HuH-7 (cell line): ENCODE data around the gene IGF2.
"Not testable (repeated sequence)": the region's sequence is repeated elsewhere in the genome, so short reads cannot be mapped to it uniquely, and the experiment has no call there.

Experiments used
- DNase-seq: peaks from one replicate; pipeline ENCODE4 v3.0.0; 2011; ENCODE audit warnings: low spot score

The IGF2 gene

GRCh38 chr11:2136209-2136951 is 2.8 kb downstream of the IGF2 start:
- no peak for DNase-seq

- no peak for DNase-seq
These were observed 3.5 kb downstream of the IGF2 start for GRCh38 chr11:2135648-2136201.

- DNase-seq: no peak
These were observed 4.1 kb downstream of the IGF2 start for GRCh38 chr11:2135018-2135569.

DNA sequence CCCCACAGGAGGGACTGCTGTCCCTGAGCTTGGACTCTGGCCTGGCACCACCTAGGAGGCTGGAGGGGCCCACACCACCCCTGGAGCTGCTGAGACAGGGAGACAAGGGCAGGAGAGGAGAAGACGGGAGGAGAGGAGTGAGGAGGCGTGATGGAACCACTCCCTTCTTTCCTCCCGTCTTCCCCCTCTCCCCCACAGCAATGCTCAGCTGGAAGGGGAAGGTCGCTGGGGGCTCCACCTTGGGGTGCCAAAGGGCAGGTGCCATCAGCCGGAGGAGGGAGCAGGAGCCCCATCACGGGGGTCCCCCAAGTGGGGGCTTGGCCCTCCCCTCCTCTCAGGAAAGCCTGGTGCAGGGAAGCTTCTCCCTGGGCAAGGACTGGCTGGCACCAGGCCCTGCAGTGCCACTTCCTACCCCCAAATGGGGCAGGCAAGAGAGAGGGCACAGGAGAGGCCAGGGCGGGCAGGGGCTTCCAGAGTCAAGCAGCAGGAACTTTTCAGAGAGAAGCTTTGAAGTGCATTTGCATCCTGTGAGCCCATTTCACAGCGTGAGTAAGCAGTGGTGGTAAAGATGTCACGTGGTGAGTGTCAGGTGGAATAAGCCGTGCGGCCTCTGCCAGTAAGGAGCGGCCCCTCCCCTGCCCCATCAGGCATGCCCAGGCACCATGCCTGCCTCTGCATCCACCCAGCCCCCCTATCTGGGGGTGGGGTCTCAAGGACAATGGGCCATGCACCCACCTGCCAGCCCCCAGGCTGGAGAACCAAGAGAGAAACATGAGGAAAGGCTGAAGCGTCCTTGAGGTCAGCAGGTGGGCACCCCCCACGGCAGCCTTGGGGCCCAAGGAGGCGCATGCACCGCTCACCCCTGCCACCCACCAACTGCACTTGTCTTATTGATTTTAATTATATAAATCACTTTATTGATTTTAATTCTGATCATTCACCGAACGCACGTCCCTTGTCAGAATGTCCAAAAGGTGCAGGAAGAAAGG is 4.9 kb downstream of the IGF2 start:
- DNase-seq: no peak

- no peak for DNase-seq
These were observed 5.8 kb downstream of the IGF2 start for GRCh38 chr11:2133241-2134021.

DNA sequence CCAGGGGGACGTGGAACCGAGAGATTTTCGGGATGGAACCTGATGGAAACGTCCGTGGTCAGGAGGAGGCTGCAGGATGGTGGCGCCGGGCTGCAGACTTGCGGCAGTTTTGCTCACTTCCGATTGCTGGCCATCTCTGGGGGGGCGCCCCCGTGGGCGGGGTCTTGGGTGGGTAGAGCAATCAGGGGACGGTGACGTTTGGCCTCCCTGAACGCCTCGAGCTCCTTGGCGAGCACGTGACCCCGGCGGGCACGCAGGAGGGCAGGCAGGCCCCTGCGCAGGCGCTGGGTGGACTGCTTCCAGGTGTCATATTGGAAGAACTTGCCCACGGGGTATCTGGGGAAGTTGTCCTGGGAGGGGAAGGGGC is 6.3 kb downstream of the IGF2 start:
- no peak for DNase-seq

DNA sequence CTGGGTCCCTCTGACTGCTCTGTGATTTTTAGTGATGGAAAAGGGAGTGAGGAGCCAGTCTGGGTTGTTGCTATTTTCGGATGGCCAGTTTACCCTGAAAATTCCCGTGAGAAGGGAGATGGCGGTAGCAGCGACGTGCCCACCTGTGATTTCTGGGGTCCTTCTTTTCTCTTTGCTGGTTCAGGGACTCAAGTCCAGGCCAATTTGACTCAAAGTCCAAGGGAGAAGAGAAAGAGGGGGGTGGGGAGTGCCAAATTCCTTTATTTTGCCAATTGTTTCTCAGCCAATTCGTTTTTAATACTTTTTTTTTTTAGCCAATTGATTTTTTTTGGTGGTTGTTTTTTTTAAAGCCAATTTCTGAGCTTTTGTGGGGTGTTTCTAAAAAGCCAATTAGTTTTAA is 6.9 kb downstream of the IGF2 start:
- DNase-seq: no peak

DNA sequence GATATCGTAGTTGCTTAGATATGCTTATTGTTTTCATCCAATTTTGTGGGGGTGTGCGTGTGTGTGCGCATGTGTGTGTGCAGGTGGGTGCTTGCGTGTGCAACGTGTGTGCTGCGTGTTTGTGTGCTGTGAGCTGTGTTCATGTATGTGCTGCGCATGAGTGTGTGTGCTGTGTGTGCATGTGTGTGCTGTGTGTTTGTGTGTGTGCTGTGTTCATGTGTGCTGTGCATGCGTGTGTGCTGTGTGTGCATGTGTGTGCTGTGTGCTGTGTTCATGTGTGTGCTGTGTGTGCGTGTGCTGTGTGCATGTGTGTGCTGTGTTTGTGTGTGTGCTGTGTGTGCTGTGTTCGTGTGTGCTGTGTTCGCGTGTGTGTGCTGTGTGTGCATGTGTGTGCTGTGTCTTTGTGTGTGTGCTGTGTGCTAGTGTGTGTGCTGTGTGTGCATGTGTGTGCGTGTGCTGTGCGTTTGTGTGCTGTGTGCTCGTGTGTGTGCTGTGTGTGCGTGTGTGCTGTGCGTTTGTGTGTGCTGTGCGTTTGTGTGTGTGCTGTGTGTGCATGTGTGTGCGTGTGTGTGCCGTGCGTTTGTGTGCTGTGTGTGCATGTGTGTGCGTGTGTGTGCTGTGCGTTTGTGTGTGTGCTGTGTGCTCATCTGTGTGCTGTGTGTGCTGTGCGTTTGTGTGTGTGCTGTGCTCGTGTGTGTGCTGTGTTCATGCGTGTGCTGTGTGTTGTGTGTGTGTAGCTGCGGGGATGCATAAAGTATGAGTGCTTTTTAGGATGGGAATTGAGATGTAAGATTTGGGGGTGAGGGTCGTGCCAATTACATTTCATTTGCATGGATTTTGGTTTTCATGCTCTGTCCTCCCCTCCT is 7.6 kb downstream of the IGF2 start:
- DNase-seq: no peak

- DNase-seq: no peak
These were observed 8.3 kb downstream of the IGF2 start for GRCh38 chr11:2130881-2131352.

- DNase-seq: no peak
These were observed 9.4 kb downstream of the IGF2 start for GRCh38 chr11:2129699-2130366.

DNA sequence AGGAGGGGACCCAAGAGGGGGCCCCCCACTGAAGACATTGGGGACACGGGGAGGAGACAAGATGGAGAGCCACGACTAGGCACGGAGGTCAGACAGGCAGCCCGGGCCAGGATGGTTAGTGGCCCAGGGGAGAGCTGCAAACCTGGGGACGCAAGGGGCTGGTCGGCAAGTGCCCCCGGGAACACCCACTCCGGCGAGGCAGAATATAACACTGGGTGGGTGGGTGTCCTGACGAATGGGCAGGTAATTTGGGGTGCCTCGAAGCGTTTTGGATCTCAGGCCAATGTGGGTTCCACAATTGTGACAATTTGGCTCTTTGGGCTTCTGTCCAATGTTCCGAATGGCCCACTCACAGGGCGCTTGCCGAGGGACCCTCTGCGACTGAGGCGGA is 9.9 kb downstream of the IGF2 start:
- DNase-seq: no peak

DNA sequence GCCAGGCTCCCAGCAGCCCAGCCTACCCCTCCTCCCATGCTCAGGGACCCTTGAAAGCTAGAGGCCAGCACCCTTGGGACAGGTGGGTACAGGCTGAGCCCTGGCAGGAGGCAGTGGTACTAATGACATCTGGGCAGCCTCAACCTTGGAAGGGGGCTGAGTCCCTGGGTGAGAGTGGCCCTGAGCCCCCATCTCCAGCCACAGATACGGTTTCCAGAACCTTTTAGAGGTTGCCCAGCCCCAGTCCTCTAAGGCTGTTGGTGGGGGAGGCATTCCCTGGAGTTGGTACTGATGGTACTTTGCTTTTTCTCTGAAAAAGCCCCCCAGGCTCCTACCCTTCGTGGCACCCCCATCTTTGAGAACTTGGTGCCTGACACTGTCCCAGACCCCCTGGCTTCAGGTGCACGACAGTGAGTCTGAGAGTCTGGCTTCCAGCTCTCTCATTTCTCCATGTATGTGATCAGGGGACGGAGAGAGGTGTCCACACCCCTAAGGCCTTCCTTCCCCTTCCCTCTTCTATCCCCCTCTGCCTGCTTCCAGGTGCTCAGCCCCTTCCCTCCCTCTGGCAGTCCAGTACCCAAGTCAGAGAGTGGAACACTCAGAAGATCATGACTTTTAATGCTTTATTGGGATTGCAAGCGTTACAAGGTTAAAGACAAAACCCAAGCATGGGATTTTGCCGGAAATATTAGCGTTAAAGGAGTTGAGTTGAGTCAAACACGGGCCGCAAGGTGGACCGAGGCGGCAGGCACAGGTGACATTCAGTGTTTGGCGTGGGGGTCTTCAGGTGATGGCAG is 10.5 kb downstream of the IGF2 start:
- DNase-seq: no peak

- no peak for DNase-seq
These were observed 11.1 kb downstream of the IGF2 start for GRCh38 chr11:2128130-2128510.

- no peak for DNase-seq
These were observed 11.6 kb downstream of the IGF2 start for GRCh38 chr11:2127482-2128129.

- no peak for DNase-seq
These were observed 12.6 kb downstream of the IGF2 start for GRCh38 chr11:2126520-2127085.

DNA sequence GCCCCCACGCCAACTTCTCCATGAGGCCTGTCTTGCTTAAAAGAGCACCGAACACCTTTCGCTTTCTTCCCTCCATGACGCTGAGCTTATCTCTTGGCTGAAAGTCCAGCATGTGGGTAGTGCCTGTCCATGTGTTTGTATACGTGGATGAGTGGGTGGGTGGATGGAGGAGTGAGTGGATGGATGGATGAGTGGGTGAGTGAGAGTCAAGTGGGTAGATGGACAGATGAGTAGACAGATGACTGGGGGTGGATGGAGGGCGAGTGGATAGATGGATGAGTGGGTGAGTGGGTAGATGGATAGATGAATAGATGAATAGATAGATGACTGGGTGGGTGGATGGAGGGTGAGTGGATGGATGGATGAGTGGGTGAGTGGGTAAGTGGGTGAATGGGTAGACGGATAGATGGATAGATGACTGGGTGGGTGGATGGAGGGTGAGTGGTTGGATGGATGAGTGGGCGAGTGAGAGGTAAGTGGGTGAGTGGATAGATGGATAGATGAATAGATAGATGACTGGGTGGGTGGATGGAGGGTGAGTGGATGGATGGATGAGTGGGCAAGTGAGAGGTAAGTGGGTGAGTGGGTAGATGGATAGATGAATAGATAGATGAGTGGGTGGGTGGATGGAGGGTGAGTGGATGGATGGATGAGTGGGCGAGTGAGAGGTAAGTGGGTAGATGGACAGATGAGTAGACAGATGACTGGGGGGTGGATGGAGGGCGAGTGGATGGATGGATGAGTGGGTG is 14.3 kb downstream of the IGF2 start:
- not testable (repeated sequence) for DNase-seq

GRCh38 chr11:2123628-2123960 is 15.6 kb downstream of the IGF2 start:
- DNase-seq: no peak
